Measurements from ENCODE around the gene BBS12. TPM values are rescaled to one million over a fixed set of nuclear protein-coding genes. Genes with fewer than 3 reads are reported as not detected.
A peak's percentile ranks its signal among the peaks of the same experiment; 100 is the strongest.

The BBS12 gene
- polyA plus RNA-seq, 3 donors: 0.19 to 1.0 (median 0.52) TPM

DNA sequence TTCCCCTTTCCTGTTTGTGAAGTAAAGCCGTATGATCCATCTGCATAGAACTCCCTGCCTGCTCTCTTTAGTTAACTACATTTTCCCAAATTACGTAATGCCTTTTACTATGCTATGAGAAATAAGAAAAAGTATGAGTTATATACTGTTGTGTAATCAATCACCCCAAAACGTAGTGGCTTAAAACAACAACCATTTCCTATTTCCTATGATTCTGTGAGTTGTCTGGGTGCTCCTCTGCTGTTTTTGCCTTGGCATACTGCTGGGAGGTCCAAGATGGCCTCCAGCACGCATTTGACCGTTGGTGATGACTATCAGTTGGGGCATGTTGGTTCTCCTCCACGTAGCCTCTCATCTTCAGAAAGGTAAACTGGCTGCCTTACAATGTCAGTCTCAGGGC, 39.8 kb downstream of the BBS12 start:
- WGBS (ENCODE audit: insufficient coverage): 100% methylated on average over 2 of the region's 6 CpGs
- Histone ChIP-seq H3K4me3 (replicated peaks in 1 of 3; ENCODE audit: low read depth in 2 of 3, low read length in 3 of 3) (no peak overlapping the region), H4K20me1 (ENCODE audit: insufficient read depth, low read length) (no peaks in the 10 kb centered on the region)

DNA sequence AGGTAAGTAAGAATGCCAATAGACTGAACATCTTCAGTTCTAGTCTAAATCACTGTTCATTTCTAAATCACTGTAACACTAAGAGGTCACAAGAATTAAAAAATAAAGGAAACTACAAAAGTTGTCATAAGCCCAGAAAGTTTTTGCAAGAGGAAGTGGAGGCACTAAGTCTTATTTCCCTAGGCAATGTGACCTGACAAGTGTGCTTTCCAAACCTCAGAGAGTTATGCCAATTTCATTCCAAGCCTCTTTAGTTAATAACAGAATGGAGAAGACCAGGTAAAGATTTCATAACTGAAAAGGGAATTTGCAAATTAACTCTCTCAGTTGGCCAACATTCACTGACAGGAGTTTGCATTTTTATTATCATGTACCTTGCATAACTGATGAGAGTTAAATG, 40.5 kb downstream of the BBS12 start:
- Mint-ChIP-seq H3K27me3 (ENCODE audit: low read depth in 3 of 3) (peaks cover 0 to 5% (median 4%) of the 10 kb centered on the region in 3 donors), H3K27ac (no peak overlapping the region), H3K9me3 (no peaks in the 10 kb centered on the region), H3K36me3 (no peaks in the 10 kb centered on the region), H3K4me3 (no peak overlapping the region), H3K4me1 (peaks cover 14% of the 10 kb centered on the region)
- intact Hi-C loops (cut with micrococcal nuclease): no loop called here
- H3K79me2 ChIP-seq (ENCODE audit: insufficient read depth, low read length): no peaks in the 10 kb centered on the region
- H4K20me1 ChIP-seq (ENCODE audit: insufficient read depth, low read length): no peaks in the 10 kb centered on the region
- no peak overlapping the region for H3K9ac ChIP-seq (ENCODE audit: insufficient read depth, low read length, poor library complexity, severe bottlenecking)
- TF ChIP-seq, protein P1, sequence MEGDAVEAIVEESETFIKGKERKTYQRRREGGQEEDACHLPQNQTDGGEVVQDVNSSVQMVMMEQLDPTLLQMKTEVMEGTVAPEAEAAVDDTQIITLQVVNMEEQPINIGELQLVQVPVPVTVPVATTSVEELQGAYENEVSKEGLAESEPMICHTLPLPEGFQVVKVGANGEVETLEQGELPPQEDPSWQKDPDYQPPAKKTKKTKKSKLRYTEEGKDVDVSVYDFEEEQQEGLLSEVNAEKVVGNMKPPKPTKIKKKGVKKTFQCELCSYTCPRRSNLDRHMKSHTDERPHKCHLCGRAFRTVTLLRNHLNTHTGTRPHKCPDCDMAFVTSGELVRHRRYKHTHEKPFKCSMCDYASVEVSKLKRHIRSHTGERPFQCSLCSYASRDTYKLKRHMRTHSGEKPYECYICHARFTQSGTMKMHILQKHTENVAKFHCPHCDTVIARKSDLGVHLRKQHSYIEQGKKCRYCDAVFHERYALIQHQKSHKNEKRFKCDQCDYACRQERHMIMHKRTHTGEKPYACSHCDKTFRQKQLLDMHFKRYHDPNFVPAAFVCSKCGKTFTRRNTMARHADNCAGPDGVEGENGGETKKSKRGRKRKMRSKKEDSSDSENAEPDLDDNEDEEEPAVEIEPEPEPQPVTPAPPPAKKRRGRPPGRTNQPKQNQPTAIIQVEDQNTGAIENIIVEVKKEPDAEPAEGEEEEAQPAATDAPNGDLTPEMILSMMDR (IDR thresholded peaks at IDR 0.05): no peak
- no peak overlapping the region for H3K4me2 ChIP-seq (replicated peaks; ENCODE audit: extremely low read depth, low read length, poor library complexity, severe bottlenecking)
- H3K4me1 ChIP-seq (ENCODE audit: control insufficient read depth in 1 of 2, insufficient read depth in 2 of 2, low read length in 2 of 2): peaks cover 4 to 15% of the 10 kb centered on the region in 2 donors
- DNase-seq: peak in 1 of 3 donors; percentile 15
- no peak overlapping the region for H3K4me3 ChIP-seq (replicated peaks in 1 of 3; ENCODE audit: low read depth in 2 of 3, low read length in 3 of 3)
- H3K27ac ChIP-seq (ENCODE audit: low read depth in 1 of 2, low read length in 2 of 2): no peak overlapping the region
- no peak overlapping the region for H2AFZ ChIP-seq (ENCODE audit: insufficient read depth, low read depth, low read length, poor library complexity, severe bottlenecking)
- H3K36me3 ChIP-seq (replicated peaks in 1 of 2; ENCODE audit: control insufficient read depth in 1 of 2, insufficient read depth in 2 of 2, low read length in 2 of 2): no peaks in the 10 kb centered on the region
- no peaks in the 10 kb centered on the region for H3K9me3 ChIP-seq (replicated peaks in 1 of 2; ENCODE audit: control insufficient read depth in 1 of 2, insufficient read depth in 1 of 2, low read length in 2 of 2)
- H3K27me3 ChIP-seq (ENCODE audit: control insufficient read depth in 2 of 2, insufficient read depth in 2 of 2, low read length in 2 of 2): no peaks in the 10 kb centered on the region

More for the DNA sequence above, 39.8 kb downstream of the BBS12 start:
- Histone ChIP-seq H3K27ac (ENCODE audit: low read depth in 1 of 2, low read length in 2 of 2) (no peak overlapping the region), H3K36me3 (replicated peaks in 1 of 2; ENCODE audit: control insufficient read depth in 1 of 2, insufficient read depth in 2 of 2, low read length in 2 of 2) (no peaks in the 10 kb centered on the region), H3K9me3 (replicated peaks in 1 of 2; ENCODE audit: control insufficient read depth in 1 of 2, insufficient read depth in 1 of 2, low read length in 2 of 2) (no peaks in the 10 kb centered on the region), H3K4me2 (replicated peaks; ENCODE audit: extremely low read depth, low read length, poor library complexity, severe bottlenecking) (no peak overlapping the region), H3K9ac (ENCODE audit: insufficient read depth, low read length, poor library complexity, severe bottlenecking) (no peak overlapping the region), H3K27me3 (ENCODE audit: control insufficient read depth in 2 of 2, insufficient read depth in 2 of 2, low read length in 2 of 2) (no peaks in the 10 kb centered on the region), H3K4me1 (ENCODE audit: control insufficient read depth in 1 of 2, insufficient read depth in 2 of 2, low read length in 2 of 2) (peaks cover 4 to 15% of the 10 kb centered on the region in 2 donors), H2AFZ (ENCODE audit: insufficient read depth, low read depth, low read length, poor library complexity, severe bottlenecking) (peak overlapping the region; percentile 7), H3K79me2 (ENCODE audit: insufficient read depth, low read length) (no peaks in the 10 kb centered on the region)
- Mint-ChIP-seq H3K27ac (peak overlapping the region in 2 of 7 donors; percentile 10 to 50), H3K9me3 (no peaks in the 10 kb centered on the region), H3K36me3 (no peaks in the 10 kb centered on the region), H3K4me3 (no peak overlapping the region), H3K27me3 (ENCODE audit: low read depth in 3 of 3) (peaks cover 0 to 5% (median 4%) of the 10 kb centered on the region in 3 donors), H3K4me1 (peaks cover 14% of the 10 kb centered on the region)
- peak in 1 of 3 donors; percentile 52 for DNase-seq
- intact Hi-C loops (cut with micrococcal nuclease): no loop called here
- TF ChIP-seq, protein P1 (IDR thresholded peaks at IDR 0.05): no peak

Measured in CD14-positive monocyte (primary cell).